Endothelial cell (in vitro differentiated cells): Measurements from ENCODE around the gene VPS39. TPM values are rescaled to one million over a fixed set of nuclear protein-coding genes. Genes with fewer than 3 reads are reported as not detected.
A peak's percentile ranks its signal among the peaks of the same experiment; 100 is the strongest.

Experiments
- DNase-seq: peaks from one replicate; pipeline ENCODE4 v3.0.0; 2021; ENCODE audit warnings: low spot score
- H3K27ac Mint-ChIP-seq: one replicate; pipeline ENCODE4 v1.8.0; 2021; ENCODE audit warnings: mixed read lengths, inconsistent platforms; ENCODE audit not compliant: unreplicated experiment
- H3K27me3 Mint-ChIP-seq: one replicate; pipeline ENCODE4 v1.8.0; 2021; ENCODE audit warnings: mild to moderate bottlenecking, moderate library complexity, mixed read lengths, inconsistent platforms; ENCODE audit not compliant: unreplicated experiment
- H3K36me3 Mint-ChIP-seq: one replicate; pipeline ENCODE4 v1.8.0; 2021; ENCODE audit warnings: mild to moderate bottlenecking, low read depth, mixed read lengths, inconsistent platforms; ENCODE audit not compliant: unreplicated experiment
- H3K4me1 Mint-ChIP-seq: one replicate; pipeline ENCODE4 v1.8.0; 2021; ENCODE audit warnings: mild to moderate bottlenecking, mixed read lengths, inconsistent platforms; ENCODE audit not compliant: unreplicated experiment
- H3K4me3 Mint-ChIP-seq: one replicate; pipeline ENCODE4 v1.8.0; 2021; ENCODE audit warnings: mild to moderate bottlenecking, mixed read lengths, inconsistent platforms; ENCODE audit not compliant: unreplicated experiment
- H3K9me3 Mint-ChIP-seq: one replicate; pipeline ENCODE4 v1.8.0; 2021; ENCODE audit warnings: mixed read lengths, inconsistent platforms; ENCODE audit not compliant: unreplicated experiment
- total RNA-seq: library from RNA; stranded (reverse); fragmentation: NEBNext Ultra II Directional; extraction: Animal tissue kit (Norgen Biotek cat#: 25700); gene quantifications from one replicate; pipeline ENCODE4 v1.2.1, GENCODE V29; 2021; ENCODE audit not compliant: unreplicated experiment
- TF ChIP-seq, protein P1 (sequence below): fragments of 200-600 bp; sonication (generic); IDR thresholded peaks from one replicate; pipeline ENCODE4 v1.5.0; 2021; ENCODE audit warnings: antibody characterized with exemption; ENCODE audit not compliant: unreplicated experiment

Gene VPS39
- total RNA-seq, 1 donor from 2014 or later, result 66.2 TPM

DNA sequence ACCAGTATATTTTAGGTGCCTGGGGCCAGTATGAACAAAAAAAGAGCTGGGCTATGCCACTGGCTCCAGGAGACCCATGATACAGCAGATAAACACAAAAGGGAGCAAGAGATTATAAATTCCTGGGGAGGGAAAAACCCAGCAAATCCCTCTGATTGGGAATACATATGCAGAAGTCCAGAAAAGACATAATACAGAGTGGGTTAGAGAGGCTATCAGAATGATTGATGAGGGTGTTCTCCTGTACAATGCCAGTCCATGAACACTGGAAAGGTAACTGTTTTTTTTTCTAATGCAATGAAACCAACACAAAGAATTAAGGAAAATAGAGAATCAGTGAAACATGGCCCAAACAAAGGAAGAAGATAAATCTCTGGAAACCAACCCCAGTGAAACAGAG is 5.4 kb upstream of the VPS39 start:
- no peak overlapping the region for H3K27ac Mint-ChIP-seq
- peaks cover 1% of the 10 kb centered on the region for H3K36me3 Mint-ChIP-seq
- H3K9me3 Mint-ChIP-seq, result no peaks in the 10 kb centered on the region
- no peaks in the 10 kb centered on the region for H3K27me3 Mint-ChIP-seq
- DNase-seq, result no peak
- TF ChIP-seq, protein P1, sequence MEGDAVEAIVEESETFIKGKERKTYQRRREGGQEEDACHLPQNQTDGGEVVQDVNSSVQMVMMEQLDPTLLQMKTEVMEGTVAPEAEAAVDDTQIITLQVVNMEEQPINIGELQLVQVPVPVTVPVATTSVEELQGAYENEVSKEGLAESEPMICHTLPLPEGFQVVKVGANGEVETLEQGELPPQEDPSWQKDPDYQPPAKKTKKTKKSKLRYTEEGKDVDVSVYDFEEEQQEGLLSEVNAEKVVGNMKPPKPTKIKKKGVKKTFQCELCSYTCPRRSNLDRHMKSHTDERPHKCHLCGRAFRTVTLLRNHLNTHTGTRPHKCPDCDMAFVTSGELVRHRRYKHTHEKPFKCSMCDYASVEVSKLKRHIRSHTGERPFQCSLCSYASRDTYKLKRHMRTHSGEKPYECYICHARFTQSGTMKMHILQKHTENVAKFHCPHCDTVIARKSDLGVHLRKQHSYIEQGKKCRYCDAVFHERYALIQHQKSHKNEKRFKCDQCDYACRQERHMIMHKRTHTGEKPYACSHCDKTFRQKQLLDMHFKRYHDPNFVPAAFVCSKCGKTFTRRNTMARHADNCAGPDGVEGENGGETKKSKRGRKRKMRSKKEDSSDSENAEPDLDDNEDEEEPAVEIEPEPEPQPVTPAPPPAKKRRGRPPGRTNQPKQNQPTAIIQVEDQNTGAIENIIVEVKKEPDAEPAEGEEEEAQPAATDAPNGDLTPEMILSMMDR, result no peak
- no peaks in the 10 kb centered on the region for H3K4me1 Mint-ChIP-seq
- no peak overlapping the region for H3K4me3 Mint-ChIP-seq

DNA sequence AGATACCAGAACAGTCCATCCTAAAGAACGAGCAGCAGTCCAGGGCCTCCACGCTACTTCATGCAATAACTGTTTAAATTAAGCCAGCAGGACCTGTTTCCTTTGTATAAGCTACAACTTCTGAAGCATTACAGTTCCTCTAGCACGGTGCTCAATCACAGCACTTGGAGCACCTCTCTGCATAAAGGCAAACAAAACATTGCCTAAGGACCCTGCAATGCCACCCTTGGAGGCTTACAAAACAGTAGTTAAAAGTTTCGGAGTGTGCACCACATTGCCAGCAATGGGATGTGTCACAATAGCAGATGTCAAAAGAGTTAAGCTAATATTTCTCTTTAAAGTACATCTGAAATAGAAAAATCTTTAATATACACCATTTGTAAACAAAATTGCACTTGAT is 2.6 kb upstream of the VPS39 start:
- TF ChIP-seq, protein P1, result no peak
- H3K4me1 Mint-ChIP-seq, result peaks cover 15% of the 10 kb centered on the region
- no peak for DNase-seq
- H3K9me3 Mint-ChIP-seq, result no peaks in the 10 kb centered on the region
- H3K4me3 Mint-ChIP-seq, result no peak overlapping the region
- peaks cover 6% of the 10 kb centered on the region for H3K27me3 Mint-ChIP-seq
- no peaks in the 10 kb centered on the region for H3K36me3 Mint-ChIP-seq
- H3K27ac Mint-ChIP-seq, result no peak overlapping the region

DNA sequence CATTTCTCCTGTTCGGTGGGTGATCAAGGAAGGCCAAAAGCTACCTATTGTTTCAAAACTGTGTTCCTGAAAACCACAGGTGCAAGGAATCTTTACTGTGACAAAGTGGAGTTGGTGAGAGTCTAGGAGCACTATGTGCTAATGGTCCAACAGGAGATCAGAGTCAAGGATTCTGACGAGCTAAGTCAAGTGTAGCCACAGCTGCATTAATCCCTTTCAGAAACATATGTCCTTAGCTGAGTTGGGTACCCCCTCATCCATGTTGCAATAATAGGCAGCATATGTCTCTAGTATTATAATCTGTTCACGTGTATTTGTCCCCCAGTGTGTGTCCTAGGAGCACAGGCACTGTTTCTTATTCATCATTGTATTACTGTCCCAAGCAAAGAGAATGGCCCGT is 1.7 kb downstream of the VPS39 start:
- Mint-ChIP-seq H3K4me3 (peak overlapping the region; percentile 99), H3K9me3 (no peaks in the 10 kb centered on the region), H3K4me1 (peaks cover 15% of the 10 kb centered on the region), H3K27me3 (peaks cover 7% of the 10 kb centered on the region), H3K27ac (no peak overlapping the region), H3K36me3 (no peaks in the 10 kb centered on the region)
- TF ChIP-seq, protein P1, result no peak
- no peak for DNase-seq

DNA sequence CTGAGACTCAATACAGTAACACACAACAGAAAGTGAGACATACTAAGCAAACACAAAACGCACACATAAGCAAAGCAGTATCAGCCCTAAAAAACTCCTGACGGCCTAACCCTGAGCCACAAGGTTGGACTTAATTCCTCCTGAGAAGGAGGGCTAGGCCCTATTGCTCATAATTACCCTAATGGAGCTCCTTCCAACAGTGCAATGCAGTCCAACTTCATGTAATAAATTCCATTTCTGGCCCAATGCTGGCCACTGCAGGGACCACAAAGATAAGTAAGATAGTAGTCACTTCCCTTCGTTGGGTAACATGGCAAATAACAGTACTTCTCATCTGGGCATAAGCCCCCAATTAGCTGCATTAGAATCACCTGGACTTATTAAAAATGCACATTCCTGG is 4.2 kb downstream of the VPS39 start:
- DNase-seq, result no peak
- TF ChIP-seq, protein P1, result no peak

DNA sequence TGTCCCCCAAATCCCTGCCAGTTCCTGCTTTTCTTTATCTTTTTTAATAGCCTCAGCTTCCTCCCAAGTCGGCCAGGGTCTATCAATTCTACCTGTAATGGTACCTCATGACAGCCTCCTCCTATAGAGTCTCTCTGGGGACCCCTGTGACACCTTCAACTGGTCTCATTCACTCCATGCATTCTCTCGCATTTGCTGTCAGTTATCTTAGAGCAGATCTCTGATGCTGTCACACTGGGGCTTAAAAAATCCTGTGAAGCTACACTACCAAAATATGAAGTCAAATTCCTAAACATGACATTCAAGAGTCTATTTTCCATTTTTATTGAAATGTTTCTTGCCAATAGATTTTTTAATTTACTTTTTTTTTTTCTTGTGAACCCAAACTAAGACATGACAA is 5.5 kb downstream of the VPS39 start:
- H3K27ac Mint-ChIP-seq, result no peak overlapping the region
- H3K27me3 Mint-ChIP-seq, result peaks cover 5% of the 10 kb centered on the region
- no peak overlapping the region for H3K4me3 Mint-ChIP-seq
- no peaks in the 10 kb centered on the region for H3K9me3 Mint-ChIP-seq
- no peak for DNase-seq
- H3K36me3 Mint-ChIP-seq, result no peaks in the 10 kb centered on the region
- TF ChIP-seq, protein P1, result no peak
- H3K4me1 Mint-ChIP-seq, result peaks cover 14% of the 10 kb centered on the region

More for the DNA sequence above, 4.2 kb downstream of the VPS39 start:
- no peak overlapping the region for H3K4me3 Mint-ChIP-seq
- H3K9me3 Mint-ChIP-seq, result no peaks in the 10 kb centered on the region
- peaks cover 7% of the 10 kb centered on the region for H3K27me3 Mint-ChIP-seq
- peaks cover 15% of the 10 kb centered on the region for H3K4me1 Mint-ChIP-seq
- H3K27ac Mint-ChIP-seq, result no peak overlapping the region
- H3K36me3 Mint-ChIP-seq, result no peaks in the 10 kb centered on the region
